Measurements from ENCODE around the gene CMIP.
"Not testable (repeated sequence)": the region's sequence is repeated elsewhere in the genome, so short reads cannot be mapped to it uniquely, and the experiment has no call there.

CMIP gene

GRCh38 chr16:81679721-81680430 lies 235.3 kb downstream of the CMIP start:
- H3K36me3 Mint-ChIP-seq (ENCODE audit: low read depth): peaks cover 21% of the 10 kb centered on the region
- no peaks in the 10 kb centered on the region for H3K27me3 Mint-ChIP-seq (ENCODE audit: low read depth)
- no peaks in the 10 kb centered on the region for H3K4me1 Mint-ChIP-seq (ENCODE audit: low read depth)
- no peak overlapping the region for H3K27ac Mint-ChIP-seq
- no peak overlapping the region for H3K4me3 Mint-ChIP-seq
- no peaks in the 10 kb centered on the region for H3K9me3 Mint-ChIP-seq
- DNase-seq (ENCODE audit: low spot score): no peak

- H3K4me3 Mint-ChIP-seq: no peak overlapping the region
- H3K36me3 Mint-ChIP-seq (ENCODE audit: low read depth): peaks cover 21% of the 10 kb centered on the region
- H3K4me1 Mint-ChIP-seq (ENCODE audit: low read depth): no peaks in the 10 kb centered on the region
- H3K27ac Mint-ChIP-seq: no peak overlapping the region
- no peak for DNase-seq (ENCODE audit: low spot score)
- no peaks in the 10 kb centered on the region for H3K27me3 Mint-ChIP-seq (ENCODE audit: low read depth)
- no peaks in the 10 kb centered on the region for H3K9me3 Mint-ChIP-seq
Measured at GRCh38 chr16:81680444-81681275, 236.1 kb downstream of the CMIP start.

GRCh38 chr16:81681311-81681710 lies 236.7 kb downstream of the CMIP start:
- no peaks in the 10 kb centered on the region for H3K27me3 Mint-ChIP-seq (ENCODE audit: low read depth)
- no peak overlapping the region for H3K27ac Mint-ChIP-seq
- H3K4me3 Mint-ChIP-seq: no peak overlapping the region
- no peaks in the 10 kb centered on the region for H3K4me1 Mint-ChIP-seq (ENCODE audit: low read depth)
- H3K9me3 Mint-ChIP-seq: no peaks in the 10 kb centered on the region
- peaks cover 21% of the 10 kb centered on the region for H3K36me3 Mint-ChIP-seq (ENCODE audit: low read depth)
- no peak for DNase-seq (ENCODE audit: low spot score)

- Mint-ChIP-seq H3K4me3 (no peak overlapping the region), H3K9me3 (no peaks in the 10 kb centered on the region), H3K4me1 (ENCODE audit: low read depth) (peaks cover 3% of the 10 kb centered on the region), H3K27ac (no peak overlapping the region), H3K36me3 (ENCODE audit: low read depth) (peaks cover 15% of the 10 kb centered on the region), H3K27me3 (ENCODE audit: low read depth) (no peaks in the 10 kb centered on the region)
- no peak for DNase-seq (ENCODE audit: low spot score)
Measured at GRCh38 chr16:81684242-81684837, 239.7 kb downstream of the CMIP start.

- no peak for DNase-seq (ENCODE audit: low spot score)
- peaks cover 14% of the 10 kb centered on the region for H3K36me3 Mint-ChIP-seq (ENCODE audit: low read depth)
- H3K4me3 Mint-ChIP-seq: no peak overlapping the region
Measured at GRCh38 chr16:81684901-81685300, 240.3 kb downstream of the CMIP start.

GRCh38 chr16:81686391-81687130 lies 242.0 kb downstream of the CMIP start:
- Mint-ChIP-seq H3K9me3 (no peaks in the 10 kb centered on the region), H3K4me3 (no peak overlapping the region), H3K27me3 (ENCODE audit: low read depth) (no peaks in the 10 kb centered on the region), H3K4me1 (ENCODE audit: low read depth) (peaks cover 3% of the 10 kb centered on the region), H3K27ac (no peak overlapping the region), H3K36me3 (ENCODE audit: low read depth) (peaks cover 3% of the 10 kb centered on the region)
- no peak for DNase-seq (ENCODE audit: low spot score)

More at GRCh38 chr16:81684901-81685300, 240.3 kb downstream of the CMIP start:
- no peaks in the 10 kb centered on the region for H3K9me3 Mint-ChIP-seq
- H3K4me1 Mint-ChIP-seq (ENCODE audit: low read depth): peaks cover 3% of the 10 kb centered on the region
- no peak overlapping the region for H3K27ac Mint-ChIP-seq
- no peaks in the 10 kb centered on the region for H3K27me3 Mint-ChIP-seq (ENCODE audit: low read depth)

GRCh38 chr16:81687131-81687456 lies 242.5 kb downstream of the CMIP start:
- Mint-ChIP-seq H3K36me3 (ENCODE audit: low read depth) (peaks cover 3% of the 10 kb centered on the region), H3K9me3 (no peaks in the 10 kb centered on the region), H3K27me3 (ENCODE audit: low read depth) (no peaks in the 10 kb centered on the region), H3K4me1 (ENCODE audit: low read depth) (peaks cover 3% of the 10 kb centered on the region), H3K27ac (no peak overlapping the region), H3K4me3 (no peak overlapping the region)
- DNase-seq (ENCODE audit: low spot score): no peak

- H3K4me3 Mint-ChIP-seq: no peak overlapping the region
- H3K27me3 Mint-ChIP-seq (ENCODE audit: low read depth): no peaks in the 10 kb centered on the region
- no peak overlapping the region for H3K27ac Mint-ChIP-seq
- H3K36me3 Mint-ChIP-seq (ENCODE audit: low read depth): peaks cover 6% of the 10 kb centered on the region
- DNase-seq (ENCODE audit: low spot score): peak; percentile 46
- H3K4me1 Mint-ChIP-seq (ENCODE audit: low read depth): peaks cover 3% of the 10 kb centered on the region
- no peaks in the 10 kb centered on the region for H3K9me3 Mint-ChIP-seq
Measured at GRCh38 chr16:81688182-81688581, 243.6 kb downstream of the CMIP start.

- not testable (repeated sequence) for H3K9me3 Mint-ChIP-seq; H3K4me1 Mint-ChIP-seq (ENCODE audit: low read depth); H3K27me3 Mint-ChIP-seq (ENCODE audit: low read depth); H3K27ac Mint-ChIP-seq; H3K4me3 Mint-ChIP-seq; H3K36me3 Mint-ChIP-seq (ENCODE audit: low read depth); DNase-seq (ENCODE audit: low spot score)
Measured at GRCh38 chr16:81688839-81689238, 244.2 kb downstream of the CMIP start.

- Mint-ChIP-seq H3K36me3 (ENCODE audit: low read depth) (peaks cover 17% of the 10 kb centered on the region), H3K4me1 (ENCODE audit: low read depth) (peaks cover 3% of the 10 kb centered on the region), H3K27me3 (ENCODE audit: low read depth) (no peaks in the 10 kb centered on the region), H3K4me3 (no peak overlapping the region), H3K9me3 (no peaks in the 10 kb centered on the region), H3K27ac (no peak overlapping the region)
- no peak for DNase-seq (ENCODE audit: low spot score)
Measured at GRCh38 chr16:81692021-81692420, 247.4 kb downstream of the CMIP start.

GRCh38 chr16:81692571-81692970 lies 248.0 kb downstream of the CMIP start:
- Mint-ChIP-seq H3K4me3 (no peak overlapping the region), H3K27me3 (ENCODE audit: low read depth) (no peaks in the 10 kb centered on the region), H3K4me1 (ENCODE audit: low read depth) (peaks cover 3% of the 10 kb centered on the region), H3K9me3 (no peaks in the 10 kb centered on the region), H3K36me3 (ENCODE audit: low read depth) (peaks cover 19% of the 10 kb centered on the region), H3K27ac (no peak overlapping the region)
- no peak for DNase-seq (ENCODE audit: low spot score)

- no peak overlapping the region for H3K27ac Mint-ChIP-seq
- no peaks in the 10 kb centered on the region for H3K27me3 Mint-ChIP-seq (ENCODE audit: low read depth)
- peaks cover 19% of the 10 kb centered on the region for H3K36me3 Mint-ChIP-seq (ENCODE audit: low read depth)
Measured at GRCh38 chr16:81693041-81693743, 248.6 kb downstream of the CMIP start.

GRCh38 chr16:81693744-81694303 lies 249.2 kb downstream of the CMIP start:
- DNase-seq (ENCODE audit: low spot score): no peak
- peaks cover 21% of the 10 kb centered on the region for H3K36me3 Mint-ChIP-seq (ENCODE audit: low read depth)
- H3K9me3 Mint-ChIP-seq: no peaks in the 10 kb centered on the region
- H3K27me3 Mint-ChIP-seq (ENCODE audit: low read depth): no peaks in the 10 kb centered on the region
- H3K4me1 Mint-ChIP-seq (ENCODE audit: low read depth): peaks cover 1% of the 10 kb centered on the region
- H3K27ac Mint-ChIP-seq: no peak overlapping the region
- no peak overlapping the region for H3K4me3 Mint-ChIP-seq

More at GRCh38 chr16:81693041-81693743, 248.6 kb downstream of the CMIP start:
- Mint-ChIP-seq H3K4me3 (no peak overlapping the region), H3K9me3 (no peaks in the 10 kb centered on the region), H3K4me1 (ENCODE audit: low read depth) (peaks cover 3% of the 10 kb centered on the region)
- DNase-seq (ENCODE audit: low spot score): no peak

Measured in T-helper 2 cell treated with Interferon-gamma antibody and Interleukin-4, amounts not matched to agents 5 μg/mL and 100 μg/mL, for 36 hours (primary cell).